ENCODE data around the gene WDR26. TPM values are rescaled to one million over a fixed set of nuclear protein-coding genes. Genes with fewer than 3 reads are reported as not detected.
"Not testable (repeated sequence)": the region's sequence is repeated elsewhere in the genome, so short reads cannot be mapped to it uniquely, and the experiment has no call there.

The WDR26 gene
- total RNA-seq, 1 experiment from 2014 or later = 52.6 TPM

DNA sequence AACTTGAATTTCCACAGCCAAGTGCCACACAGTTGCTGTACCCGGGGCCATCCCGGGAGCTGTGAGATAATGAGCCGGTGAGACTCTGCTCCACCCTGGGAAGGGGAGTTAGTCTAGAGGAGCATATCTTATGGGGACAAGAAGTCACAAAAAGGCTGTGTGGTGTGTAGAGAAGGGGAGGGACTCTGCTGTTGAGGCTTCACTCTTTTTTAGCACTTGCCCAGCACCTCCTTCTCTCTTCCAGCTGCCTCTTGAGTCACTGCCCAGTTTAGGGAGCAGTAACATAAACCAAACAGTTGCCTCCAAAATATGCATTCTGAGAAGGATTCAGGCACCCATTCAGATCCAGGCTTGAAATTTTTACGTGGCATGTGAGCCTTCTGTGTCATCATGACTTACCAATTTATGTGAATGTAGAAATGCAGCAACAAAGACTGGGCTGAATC is 744 bp upstream of the WDR26 start:
- no peak for DNase-seq (ENCODE audit: extremely low read depth, low read depth)

- no peak for DNase-seq (ENCODE audit: extremely low read depth, low read depth)
These were observed 610 bp downstream of the WDR26 start for GRCh38 chr1:224433701-224434672.

GRCh38 chr1:224433041-224433691 is 1.4 kb downstream of the WDR26 start:
- DNase-seq (ENCODE audit: extremely low read depth, low read depth) = no peak

DNA sequence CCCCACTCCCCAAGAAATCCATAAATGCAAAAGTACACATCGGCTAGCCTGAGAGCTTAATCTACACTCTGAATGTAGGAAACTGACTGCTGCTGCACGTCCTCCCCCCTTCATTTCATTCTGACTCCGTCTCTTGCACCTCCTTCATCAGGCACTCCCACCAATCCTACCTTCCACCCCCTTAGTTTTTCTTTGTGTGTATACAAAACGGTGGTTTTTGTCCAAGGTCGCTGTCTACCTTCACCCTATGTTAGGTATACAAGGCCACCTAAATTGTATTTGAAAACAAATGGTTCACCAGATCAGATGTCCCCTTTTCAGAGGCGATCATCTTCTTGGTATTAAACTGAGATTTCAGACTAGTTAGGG is 1.9 kb downstream of the WDR26 start:
- DNase-seq (ENCODE audit: extremely low read depth, low read depth) = no peak

- no peak for DNase-seq (ENCODE audit: extremely low read depth, low read depth)
These were observed 2.5 kb downstream of the WDR26 start for GRCh38 chr1:224432146-224432545.

- no peak for DNase-seq (ENCODE audit: extremely low read depth, low read depth)
These were observed 2.9 kb downstream of the WDR26 start for GRCh38 chr1:224431726-224432125.

GRCh38 chr1:224430511-224431113 is 4.0 kb downstream of the WDR26 start:
- no peak for DNase-seq (ENCODE audit: extremely low read depth, low read depth)

DNA sequence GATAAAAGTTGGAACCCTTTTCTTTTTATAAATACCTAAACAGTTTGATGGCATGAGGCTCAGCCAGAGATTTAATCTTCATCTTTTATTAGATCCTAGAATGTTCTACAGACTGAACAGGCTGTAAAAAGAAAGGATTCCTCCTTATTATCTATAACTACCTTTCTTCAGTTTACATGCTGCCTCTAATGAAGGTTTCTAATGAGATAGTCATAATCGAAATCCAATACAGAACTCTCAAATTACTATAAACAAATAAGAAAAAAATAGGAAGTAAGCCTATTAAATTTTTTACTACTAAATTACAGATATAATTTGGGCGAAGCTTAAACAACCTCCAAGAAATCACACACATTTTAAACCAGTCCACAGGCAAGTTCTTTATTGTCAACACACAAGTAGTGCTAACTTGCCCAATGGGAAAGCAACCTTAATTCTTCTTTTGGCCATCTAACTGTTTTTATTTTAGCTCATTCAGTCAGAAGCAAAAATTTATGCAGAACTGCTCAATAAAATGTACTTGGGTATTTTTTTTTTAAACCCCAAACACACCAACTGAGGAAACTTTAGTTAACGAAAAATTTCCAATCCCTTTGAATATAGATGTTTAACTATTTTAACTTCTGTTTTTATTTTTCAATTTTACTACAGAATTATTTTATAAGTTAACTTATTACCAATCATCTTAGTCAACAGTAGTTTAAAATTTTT is 4.8 kb downstream of the WDR26 start:
- no peak for DNase-seq (ENCODE audit: extremely low read depth, low read depth)

GRCh38 chr1:224428713-224429112 is 5.9 kb downstream of the WDR26 start:
- DNase-seq (ENCODE audit: extremely low read depth, low read depth) = not testable (repeated sequence)

DNA sequence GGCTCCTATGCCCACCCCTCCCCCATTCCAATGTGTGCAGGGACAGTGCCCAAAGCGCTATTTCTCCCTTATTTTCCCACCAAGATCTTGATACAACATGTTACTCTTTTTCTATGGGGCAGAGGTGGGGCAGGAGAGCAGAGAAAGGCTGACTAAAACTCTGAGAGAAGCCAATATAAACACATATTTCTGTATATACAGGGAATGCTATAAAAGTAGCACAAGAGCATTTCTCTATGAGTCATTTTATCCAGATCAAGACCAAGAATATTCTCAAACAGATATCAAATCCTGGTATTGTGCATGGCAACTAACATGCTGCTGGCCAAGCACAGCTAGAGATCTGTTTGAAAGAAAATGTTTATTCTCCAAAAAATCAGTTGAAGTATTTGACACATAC is 7.3 kb downstream of the WDR26 start:
- no peak for DNase-seq (ENCODE audit: extremely low read depth, low read depth)

- not testable (repeated sequence) for DNase-seq (ENCODE audit: extremely low read depth, low read depth)
These were observed 7.7 kb downstream of the WDR26 start for GRCh38 chr1:224426869-224427268.

- no peak for DNase-seq (ENCODE audit: extremely low read depth, low read depth)
These were observed 9.2 kb downstream of the WDR26 start for GRCh38 chr1:224425279-224425884.

- DNase-seq (ENCODE audit: extremely low read depth, low read depth) = no peak
These were observed 14.5 kb downstream of the WDR26 start for GRCh38 chr1:224420106-224420505.

- DNase-seq (ENCODE audit: extremely low read depth, low read depth) = no peak
These were observed 22.8 kb downstream of the WDR26 start for GRCh38 chr1:224411766-224412165.

DNA sequence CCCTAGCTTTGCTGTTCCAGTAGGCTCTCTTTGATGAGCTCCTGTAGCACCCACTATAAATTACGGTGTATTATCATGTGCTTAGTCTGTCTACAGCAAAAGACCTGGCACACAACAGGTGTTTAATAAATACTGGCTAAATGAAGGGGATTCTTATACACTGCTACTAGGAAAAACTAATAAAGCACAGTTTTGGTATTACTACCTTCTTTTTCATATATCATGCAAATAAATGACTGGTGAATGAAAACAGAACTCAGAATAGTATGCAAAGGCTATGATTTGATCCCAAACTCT is 26.4 kb downstream of the WDR26 start:
- DNase-seq (ENCODE audit: extremely low read depth, low read depth) = no peak

DNA sequence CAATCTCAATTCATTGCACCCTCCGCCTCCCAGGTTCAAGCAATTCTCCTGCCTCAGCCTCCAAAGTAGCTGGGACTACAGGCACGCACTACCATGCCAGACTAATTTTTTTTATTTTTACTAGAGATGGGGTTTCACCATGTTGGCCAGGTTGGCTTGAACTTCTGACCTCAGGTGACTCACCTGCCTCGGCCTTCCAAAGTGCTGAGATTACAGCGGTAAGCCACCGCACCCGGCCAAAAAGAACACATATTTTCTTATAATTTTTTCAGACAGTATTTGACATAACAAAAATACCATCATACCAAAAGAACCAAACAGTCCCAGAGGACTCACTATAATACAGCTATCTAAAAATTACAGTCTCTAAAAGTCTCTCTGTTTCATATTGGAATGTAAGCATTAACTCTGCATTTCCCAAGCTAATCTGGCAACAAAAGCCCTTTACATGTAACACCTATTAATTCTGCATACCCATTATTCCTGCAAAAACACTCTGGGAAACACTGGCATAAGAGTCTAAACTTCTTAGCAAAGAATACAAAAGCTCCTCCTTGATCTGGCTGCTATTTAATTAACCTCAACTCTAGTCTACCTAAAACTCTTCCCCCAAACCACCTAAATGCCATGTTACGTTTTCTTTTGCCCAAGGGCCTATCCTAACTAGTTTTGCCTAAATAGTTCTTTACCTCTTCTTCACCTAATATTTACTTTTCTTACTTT is 26.9 kb downstream of the WDR26 start:
- no peak for DNase-seq (ENCODE audit: extremely low read depth, low read depth)

DNA sequence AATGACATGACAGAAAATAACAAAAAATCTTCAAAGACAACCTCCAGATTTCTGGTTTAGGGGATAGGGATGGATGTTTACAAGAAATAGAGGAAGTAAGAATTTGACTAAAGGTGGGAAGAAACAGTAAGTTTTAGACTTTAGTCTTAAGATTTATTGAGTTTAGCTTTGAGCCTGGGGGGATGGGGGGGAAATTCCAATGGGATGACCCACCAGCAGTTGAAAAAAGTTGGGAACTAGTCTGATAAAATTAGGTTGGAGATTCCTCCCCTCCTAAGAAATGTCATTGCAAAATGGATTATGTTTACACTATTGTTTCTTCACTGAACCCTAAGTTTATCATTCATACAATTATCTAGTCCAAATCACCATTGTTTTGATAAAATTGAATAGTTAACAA is 28.4 kb downstream of the WDR26 start:
- DNase-seq (ENCODE audit: extremely low read depth, low read depth) = no peak

DNA sequence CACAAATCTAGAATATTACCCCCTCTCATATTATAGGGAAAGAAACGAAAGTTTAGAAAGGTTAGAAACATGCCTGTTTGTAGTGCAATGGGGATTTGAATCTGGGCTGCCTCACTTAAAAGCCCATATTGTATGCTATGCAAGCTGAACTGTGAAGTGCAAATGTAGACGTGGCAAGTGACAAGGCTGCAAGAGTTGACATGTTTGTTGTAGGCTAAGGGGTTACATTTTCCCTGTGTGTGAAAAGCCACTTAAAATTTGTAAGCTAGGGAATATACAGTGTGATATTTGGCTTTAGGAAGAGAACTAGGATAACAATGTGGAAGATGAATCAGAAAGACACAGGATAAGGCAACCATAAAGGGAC is 29.0 kb downstream of the WDR26 start:
- no peak for DNase-seq (ENCODE audit: extremely low read depth, low read depth)

DNA sequence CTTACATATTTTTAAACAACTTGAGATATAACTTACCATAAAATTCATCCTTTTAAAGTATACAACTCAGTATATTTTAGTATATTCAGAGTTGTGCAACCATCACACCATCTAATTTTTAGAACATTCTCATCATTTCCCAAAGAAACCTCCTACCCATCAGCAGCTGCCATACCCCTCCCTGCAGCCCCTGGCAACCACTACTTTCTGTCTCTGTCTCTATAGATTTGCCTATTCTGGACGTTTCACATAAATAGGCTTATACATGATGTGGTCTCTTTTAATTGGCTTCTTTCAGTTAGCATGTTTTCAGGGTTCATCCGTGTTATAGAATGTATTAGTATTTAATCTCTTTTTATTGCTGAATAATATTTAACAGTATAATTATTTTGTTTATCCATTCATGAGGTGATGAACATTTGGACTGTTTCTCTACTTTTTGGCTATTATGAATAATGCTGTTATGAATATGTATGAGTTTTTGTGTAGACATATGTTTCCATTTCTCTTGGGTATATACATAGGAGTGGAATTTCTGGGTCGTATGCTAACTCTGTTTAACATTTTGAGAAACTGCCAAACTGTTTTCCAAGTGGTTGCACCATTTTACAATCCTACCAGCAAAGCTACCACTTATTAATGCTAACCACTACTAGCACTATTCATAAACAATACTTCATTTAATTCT is 29.5 kb downstream of the WDR26 start:
- DNase-seq (ENCODE audit: extremely low read depth, low read depth) = no peak

Measured in NCI-H460 (cell line).